Retinal pigment epithelial cell (primary cell): ENCODE measurements around the gene FGF14.

Source experiments
- DNase-seq: peaks from one replicate; pipeline ENCODE4 v3.0.0-alpha.2; 2010; ENCODE audit warnings: low read depth
- H3K4me3 ChIP-seq: 2 replicates; pipeline ENCODE4 v1.5.1; 2011; ENCODE audit warnings: mild to moderate bottlenecking, low read length, control low read depth, moderate library complexity
- CTCF ChIP-seq: conservative IDR thresholded peaks from 2 replicates; pipeline ENCODE4 v1.5.1; 2011; ENCODE audit warnings: low read depth, low read length, control low read depth, inconsistent platforms

The FGF14 gene

GRCh38 chr13:101919541-101920181 is 482.2 kb downstream of the FGF14 start:
- peak overlapping the region; percentile 21 for H3K4me3 ChIP-seq
- no peak for TF ChIP-seq CTCF
- no peak for DNase-seq

- DNase-seq: no peak
- no peak overlapping the region for H3K4me3 ChIP-seq
- no peak for TF ChIP-seq CTCF
Measured at GRCh38 chr13:101917833-101918661, 483.8 kb downstream of the FGF14 start.

GRCh38 chr13:101917475-101917810 is 484.4 kb downstream of the FGF14 start:
- DNase-seq: no peak
- no peak for TF ChIP-seq CTCF
- no peak overlapping the region for H3K4me3 ChIP-seq

GRCh38 chr13:101916775-101917474 is 484.9 kb downstream of the FGF14 start:
- H3K4me3 ChIP-seq: peak overlapping the region; percentile 33
- TF ChIP-seq CTCF: no peak
- DNase-seq: no peak

GRCh38 chr13:101916108-101916774 is 485.6 kb downstream of the FGF14 start:
- no peak for DNase-seq
- peak overlapping the region; percentile 33 for H3K4me3 ChIP-seq
- peak; percentile 64 for TF ChIP-seq CTCF

- DNase-seq: no peak
- TF ChIP-seq CTCF: no peak
Measured at GRCh38 chr13:101915755-101916107, 486.1 kb downstream of the FGF14 start.

More at GRCh38 chr13:101915755-101916107, 486.1 kb downstream of the FGF14 start:
- H3K4me3 ChIP-seq: peak overlapping the region; percentile 33
